ENCODE data around the gene INCENP.

DNA sequence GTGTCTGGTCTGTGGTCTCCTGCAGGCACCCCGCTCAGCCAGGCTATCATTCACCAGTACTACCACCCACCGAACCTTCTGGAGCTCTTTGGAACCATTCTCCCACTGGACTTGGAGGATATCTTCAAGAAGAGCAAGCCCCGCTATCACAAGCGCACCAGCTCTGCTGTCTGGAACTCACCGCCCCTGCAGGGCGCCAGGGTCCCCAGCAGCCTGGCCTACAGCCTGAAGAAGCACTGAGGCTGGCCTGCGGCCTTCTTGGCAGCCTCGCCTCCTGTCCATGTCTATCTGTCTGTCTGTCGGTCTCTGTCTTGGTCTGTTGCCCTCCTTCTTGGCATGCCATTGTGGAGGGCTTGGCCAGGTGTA is 27.9 kb downstream of the INCENP start:
- TF ChIP-seq JUND (IDR thresholded peaks at IDR 0.05; ENCODE audit: low read depth, low read length) = no peak
- no peak for TF ChIP-seq POLR2A (IDR thresholded peaks at IDR 0.05; ENCODE audit: low read depth, low read length)
- TF ChIP-seq EGR1 (IDR thresholded peaks at IDR 0.05; ENCODE audit: borderline replicate concordance in 1 of 2, low read depth in 2 of 2, low read length in 2 of 2) = no peak
- no peak for TF ChIP-seq ATF7 (IDR thresholded peaks at IDR 0.05; ENCODE audit: low read depth)
- TF ChIP-seq CHD4 (IDR thresholded peaks at IDR 0.05) = no peak
- TF ChIP-seq POLR2AphosphoS5 (IDR thresholded peaks at IDR 0.05; ENCODE audit: low read length) = no peak
- TF ChIP-seq FOXK2 (IDR thresholded peaks at IDR 0.05) = no peak
- TF ChIP-seq, protein P1, sequence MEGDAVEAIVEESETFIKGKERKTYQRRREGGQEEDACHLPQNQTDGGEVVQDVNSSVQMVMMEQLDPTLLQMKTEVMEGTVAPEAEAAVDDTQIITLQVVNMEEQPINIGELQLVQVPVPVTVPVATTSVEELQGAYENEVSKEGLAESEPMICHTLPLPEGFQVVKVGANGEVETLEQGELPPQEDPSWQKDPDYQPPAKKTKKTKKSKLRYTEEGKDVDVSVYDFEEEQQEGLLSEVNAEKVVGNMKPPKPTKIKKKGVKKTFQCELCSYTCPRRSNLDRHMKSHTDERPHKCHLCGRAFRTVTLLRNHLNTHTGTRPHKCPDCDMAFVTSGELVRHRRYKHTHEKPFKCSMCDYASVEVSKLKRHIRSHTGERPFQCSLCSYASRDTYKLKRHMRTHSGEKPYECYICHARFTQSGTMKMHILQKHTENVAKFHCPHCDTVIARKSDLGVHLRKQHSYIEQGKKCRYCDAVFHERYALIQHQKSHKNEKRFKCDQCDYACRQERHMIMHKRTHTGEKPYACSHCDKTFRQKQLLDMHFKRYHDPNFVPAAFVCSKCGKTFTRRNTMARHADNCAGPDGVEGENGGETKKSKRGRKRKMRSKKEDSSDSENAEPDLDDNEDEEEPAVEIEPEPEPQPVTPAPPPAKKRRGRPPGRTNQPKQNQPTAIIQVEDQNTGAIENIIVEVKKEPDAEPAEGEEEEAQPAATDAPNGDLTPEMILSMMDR (IDR thresholded peaks at IDR 0.05 in 2 of 3, conservative IDR thresholded peaks at IDR 0.05 in 1 of 3; ENCODE audit: control insufficient read depth in 2 of 3, extremely low read depth in 1 of 3, insufficient read depth in 1 of 3, low read depth in 3 of 3, low read length in 3 of 3) = no peak
